ENCODE data around the gene DYNC2H1.
"Not testable (repeated sequence)": the region's sequence is repeated elsewhere in the genome, so short reads cannot be mapped to it uniquely, and the experiment has no call there.

The DYNC2H1 gene

DNA sequence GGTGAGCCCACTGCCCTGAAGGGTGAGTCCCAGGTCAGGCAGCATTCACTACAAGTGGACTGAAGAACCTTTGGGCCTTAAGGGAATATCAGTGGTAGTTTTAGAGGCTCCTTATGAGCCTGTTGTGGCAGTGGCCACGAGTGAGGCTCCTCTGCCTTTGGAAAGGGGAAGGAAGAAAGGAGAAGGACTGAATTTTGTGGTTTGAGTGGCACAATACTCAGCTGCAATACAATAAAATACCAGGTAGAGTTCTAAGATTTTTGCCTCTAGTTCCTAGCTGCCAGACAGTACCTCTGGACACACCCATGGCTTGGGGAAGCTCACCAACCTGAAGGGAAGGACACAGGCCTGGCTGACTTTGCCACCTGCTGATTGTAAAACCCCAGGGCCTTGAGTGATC lies 260.9 kb downstream of the DYNC2H1 start:
- DNase-seq (ENCODE audit: low read depth): no peak

DNA sequence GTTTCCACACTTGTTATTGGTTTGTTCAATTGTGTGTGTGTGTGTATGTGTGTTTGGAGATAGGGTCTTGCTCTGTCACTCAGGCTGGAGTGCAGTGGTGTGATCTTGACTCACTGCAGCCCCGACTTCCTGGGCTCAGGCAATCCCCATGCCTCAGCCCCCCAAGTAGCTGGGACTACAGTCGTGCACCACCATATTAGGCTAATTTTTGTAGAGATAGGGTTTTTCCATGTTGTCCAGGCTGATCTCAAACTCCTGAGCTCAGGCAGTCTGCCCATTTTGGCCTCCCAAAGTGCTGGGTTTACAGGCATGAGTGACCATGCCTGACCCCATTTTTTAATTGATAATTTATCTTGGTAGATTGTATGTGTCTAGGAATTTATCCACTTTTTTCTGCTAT lies 263.7 kb downstream of the DYNC2H1 start:
- no peak for DNase-seq (ENCODE audit: low read depth)

GRCh38 chr11:103374227-103374626 lies 265.0 kb downstream of the DYNC2H1 start:
- DNase-seq (ENCODE audit: low read depth): not testable (repeated sequence)

DNA sequence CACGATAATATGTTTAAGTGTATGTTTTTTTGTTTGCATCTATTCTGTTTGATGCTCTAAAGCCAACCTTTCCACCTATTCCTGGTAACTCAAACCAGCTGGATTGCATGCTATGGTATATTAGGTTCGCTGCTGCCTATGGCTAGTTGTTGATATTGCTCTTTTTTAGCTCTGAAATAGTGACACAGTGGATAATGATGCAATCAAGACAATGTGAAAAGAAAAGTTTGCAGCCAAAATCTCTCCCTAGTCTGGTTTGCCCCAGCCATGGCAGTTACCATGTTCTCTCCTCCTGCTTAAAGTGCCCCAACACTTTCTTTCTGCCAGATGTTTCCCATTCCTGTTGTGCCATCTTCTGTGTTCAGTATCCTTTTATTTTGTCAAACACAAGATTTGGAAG lies 269.7 kb downstream of the DYNC2H1 start:
- no peak for DNase-seq (ENCODE audit: low read depth)

GRCh38 chr11:103380031-103380430 lies 270.8 kb downstream of the DYNC2H1 start:
- no peak for DNase-seq (ENCODE audit: low read depth)

- DNase-seq (ENCODE audit: low read depth): no peak
These were observed 275.4 kb downstream of the DYNC2H1 start for GRCh38 chr11:103384652-103385051.

DNA sequence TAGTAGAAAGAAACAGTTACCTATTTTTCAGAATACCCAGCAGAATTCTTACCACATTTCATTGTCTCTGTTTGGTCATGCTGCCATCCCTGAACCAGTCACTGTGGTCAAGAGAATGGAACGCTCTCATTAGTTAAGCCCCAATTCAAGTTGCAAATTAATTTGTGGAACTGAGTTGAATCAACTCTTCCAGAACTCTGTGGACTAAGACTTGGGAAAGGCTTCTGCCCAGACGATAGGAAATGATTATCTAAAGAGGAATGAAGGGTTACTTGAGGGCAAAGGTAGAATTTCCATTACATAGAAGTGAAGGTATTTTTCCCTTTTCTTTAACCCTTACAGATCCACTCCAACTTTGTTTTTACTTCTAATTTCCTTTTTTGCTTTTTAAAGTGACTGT lies 286.4 kb downstream of the DYNC2H1 start:
- DNase-seq (ENCODE audit: low read depth): no peak

DNA sequence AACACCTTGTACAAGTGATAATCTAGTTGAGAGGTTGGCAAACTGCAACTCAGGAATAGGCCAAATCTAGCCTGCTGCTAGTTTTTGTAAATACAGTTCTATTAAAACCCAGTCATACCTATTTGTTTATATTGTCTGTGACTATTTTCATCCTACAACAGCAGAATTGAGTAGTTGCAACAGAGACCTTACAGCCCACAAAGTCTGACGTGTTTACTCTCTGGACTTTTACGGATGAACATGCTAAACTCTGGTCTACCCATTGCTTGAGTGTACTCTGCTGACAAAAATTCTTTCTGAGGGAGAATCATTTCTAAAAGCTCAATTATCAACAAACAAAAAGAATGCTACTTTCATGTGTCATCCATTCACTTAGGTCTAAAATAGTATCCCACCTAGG lies 287.0 kb downstream of the DYNC2H1 start:
- DNase-seq (ENCODE audit: low read depth): no peak

GRCh38 chr11:103397369-103397768 lies 288.1 kb downstream of the DYNC2H1 start:
- no peak for DNase-seq (ENCODE audit: low read depth)

- no peak for DNase-seq (ENCODE audit: low read depth)
These were observed 289.6 kb downstream of the DYNC2H1 start for GRCh38 chr11:103398829-103399228.

GRCh38 chr11:103406357-103406756 lies 297.1 kb downstream of the DYNC2H1 start:
- no peak for DNase-seq (ENCODE audit: low read depth)

- DNase-seq (ENCODE audit: low read depth): no peak
These were observed 298.4 kb downstream of the DYNC2H1 start for GRCh38 chr11:103407641-103408040.

- DNase-seq (ENCODE audit: low read depth): no peak
These were observed 304.2 kb downstream of the DYNC2H1 start for GRCh38 chr11:103413266-103413888.

- no peak for DNase-seq (ENCODE audit: low read depth)
These were observed 308.8 kb downstream of the DYNC2H1 start for GRCh38 chr11:103418014-103418413.

DNA sequence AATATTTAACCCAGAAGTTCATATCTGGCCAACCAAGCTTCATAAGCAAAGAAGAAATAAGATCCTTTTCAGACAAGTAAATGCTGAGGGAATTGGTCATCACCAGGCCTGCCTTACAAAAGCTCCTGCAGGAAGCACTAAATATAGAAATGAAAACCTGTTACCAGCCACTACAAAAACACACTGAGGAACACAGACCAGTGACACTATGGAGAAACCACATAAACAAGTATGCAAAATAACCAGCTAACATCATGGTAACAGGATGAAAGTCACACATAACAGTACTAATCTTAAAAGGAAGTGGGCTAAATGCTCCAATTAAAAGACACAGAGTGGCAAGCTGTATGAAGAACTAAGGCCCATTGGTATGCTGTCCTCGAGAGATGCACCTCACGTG lies 311.4 kb downstream of the DYNC2H1 start:
- DNase-seq (ENCODE audit: low read depth): no peak

- no peak for DNase-seq (ENCODE audit: low read depth)
These were observed 324.3 kb downstream of the DYNC2H1 start for GRCh38 chr11:103433386-103434072.

GRCh38 chr11:103434073-103434411 lies 324.8 kb downstream of the DYNC2H1 start:
- no peak for DNase-seq (ENCODE audit: low read depth)

DNA sequence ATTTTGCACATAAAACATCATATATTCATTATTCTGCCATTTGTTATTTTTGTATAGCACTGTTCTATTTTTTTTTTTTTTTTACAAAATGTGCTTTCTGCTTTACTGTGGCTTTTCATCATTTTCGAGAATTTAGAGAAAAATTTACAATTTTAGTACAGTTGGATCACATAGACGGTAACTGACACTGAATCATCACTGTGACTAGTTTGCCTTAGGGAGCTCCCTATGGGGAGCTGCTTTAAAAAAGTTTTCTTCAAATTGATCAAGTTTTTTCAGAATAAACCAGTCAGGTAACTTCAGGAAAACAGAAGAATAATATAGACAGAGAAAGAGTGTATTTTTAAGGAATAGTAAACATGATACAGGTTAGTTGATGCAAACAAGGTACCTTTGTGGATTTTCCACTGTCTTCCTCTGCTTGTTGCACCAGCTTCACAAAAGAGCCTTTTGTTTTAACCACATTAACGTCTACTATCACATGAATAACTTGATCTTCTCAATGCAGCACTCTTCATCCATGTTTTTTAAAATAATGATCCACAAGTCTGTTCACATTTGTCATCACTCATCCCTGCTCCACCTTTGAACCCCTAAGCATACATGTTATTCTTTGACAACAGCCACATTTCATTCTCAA lies 327.0 kb downstream of the DYNC2H1 start:
- no peak for DNase-seq (ENCODE audit: low read depth)

- DNase-seq (ENCODE audit: low read depth): no peak
These were observed 331.8 kb downstream of the DYNC2H1 start for GRCh38 chr11:103441021-103441420.

DNA sequence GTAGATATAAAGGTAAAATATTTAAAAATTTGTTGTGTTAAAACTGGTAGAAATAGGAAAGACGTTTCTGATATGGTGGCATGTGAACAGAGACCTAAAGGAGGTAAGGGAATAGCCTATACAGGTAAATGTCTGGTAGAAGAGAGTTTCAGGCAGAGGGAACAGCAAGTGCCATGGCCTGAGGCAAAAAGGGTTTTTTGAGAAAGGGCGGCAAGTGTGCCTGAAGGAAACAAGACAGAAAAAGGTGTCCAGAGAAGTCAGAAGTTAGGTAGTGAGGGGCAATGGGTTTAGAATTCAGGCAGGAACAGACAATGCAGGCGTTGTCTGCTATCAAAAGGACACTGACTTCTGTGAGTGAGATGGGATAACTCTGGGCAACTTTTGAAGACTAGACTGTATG lies 339.7 kb downstream of the DYNC2H1 start:
- DNase-seq (ENCODE audit: low read depth): no peak

- no peak for DNase-seq (ENCODE audit: low read depth)
These were observed 341.0 kb downstream of the DYNC2H1 start for GRCh38 chr11:103450241-103450640.

DNA sequence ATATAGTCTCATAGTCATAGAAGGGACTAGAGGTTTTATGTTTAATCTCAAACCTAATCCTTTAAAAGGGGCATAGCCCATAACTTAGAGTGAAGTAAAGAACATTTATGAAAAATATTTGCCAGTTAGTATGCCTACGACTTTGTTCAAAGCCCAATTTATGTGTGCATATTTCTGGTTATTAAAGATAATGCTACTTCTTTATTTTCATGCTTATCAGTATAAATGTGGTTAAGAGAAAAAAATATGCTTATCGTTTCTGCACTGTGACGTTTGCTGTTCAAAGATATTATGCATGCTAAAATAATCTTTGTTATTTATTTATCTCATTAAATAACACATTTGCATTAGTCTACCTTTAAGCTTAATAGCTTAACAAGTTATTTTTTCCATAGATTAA lies 343.9 kb downstream of the DYNC2H1 start:
- no peak for DNase-seq (ENCODE audit: low read depth)

DNA sequence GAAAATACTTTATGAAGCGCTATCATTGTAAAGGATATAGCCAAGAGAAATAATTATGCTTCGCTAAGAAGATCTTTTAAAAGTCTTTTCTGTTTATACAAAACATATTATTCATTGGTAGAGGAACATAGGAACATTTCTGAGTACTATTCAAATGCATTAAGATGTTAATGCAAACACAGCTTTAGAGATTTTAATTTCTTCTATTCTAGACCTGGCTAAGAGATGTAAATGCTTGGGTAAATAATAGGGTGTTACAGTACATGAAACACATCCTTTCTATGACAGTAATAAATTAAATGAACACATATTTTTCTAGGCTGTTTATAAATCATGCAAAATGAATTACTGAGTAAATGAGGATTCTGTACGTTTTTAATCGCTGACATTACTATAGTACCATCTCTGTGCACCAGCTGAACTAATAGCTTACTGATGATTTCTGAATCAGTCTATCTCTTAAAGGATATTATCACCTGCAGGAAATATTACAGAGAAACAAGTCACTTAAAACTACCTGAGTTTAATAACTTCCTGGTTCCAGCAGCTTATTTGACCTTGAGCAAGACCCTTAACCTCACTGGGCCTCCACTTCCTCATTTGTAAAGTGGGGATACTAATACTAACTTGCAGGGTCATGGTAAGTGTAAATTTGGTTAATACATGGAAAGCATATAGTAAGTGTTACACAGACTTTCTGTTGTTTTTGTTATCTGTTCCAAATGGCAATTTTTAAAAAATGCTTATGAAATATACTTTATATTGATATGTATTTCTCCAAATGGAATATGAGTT lies 344.9 kb downstream of the DYNC2H1 start:
- no peak for DNase-seq (ENCODE audit: low read depth)
